ENCODE data around the gene FMN2. TPM values are rescaled to one million over a fixed set of nuclear protein-coding genes. Genes with fewer than 3 reads are reported as not detected.
"Not testable (repeated sequence)": the region's sequence is repeated elsewhere in the genome, so short reads cannot be mapped to it uniquely, and the experiment has no call there.

The FMN2 gene
- total RNA-seq, 4 donors from 2014 or later: 0.46 to 1.4 (median 0.49) TPM; not detected in 1

GRCh38 chr1:240407407-240407806, 315.7 kb downstream of the FMN2 start:
- 96 to 97% methylated on average over 5 of the region's 5 CpGs for WGBS, 2 donors
- no peak for DNase-seq (ENCODE audit: low spot score in 2 of 2)
- TF ChIP-seq POLR2A (IDR thresholded peaks at IDR 0.05) (no peak), CTCF (IDR thresholded peaks at IDR 0.05) (no peak)
- intact Hi-C loops (cut with DNase I; ENCODE audit: low total_unique reads): no loop called here
- no peak overlapping the region for H3K4me3 ChIP-seq (ENCODE audit: low read depth, poor library complexity, severe bottlenecking)

DNA sequence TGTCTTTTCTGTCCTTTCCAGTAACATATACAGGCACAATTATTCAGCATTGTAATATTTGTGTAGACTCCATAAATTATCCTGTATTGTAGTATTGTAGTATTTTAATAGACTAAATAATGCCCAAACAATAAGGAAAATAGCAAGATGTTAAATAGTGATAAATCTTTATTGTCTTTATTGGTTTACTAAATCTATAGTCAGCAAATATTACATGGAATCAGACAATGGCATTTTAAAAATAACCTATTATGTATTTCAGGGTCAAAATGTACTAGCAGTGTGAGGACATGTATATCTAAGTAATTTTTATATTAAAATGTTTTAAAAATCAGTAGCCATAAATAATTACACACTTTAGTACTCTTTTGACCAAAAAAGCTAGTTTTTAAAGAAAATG, 317.9 kb downstream of the FMN2 start:
- no peak for TF ChIP-seq CTCF (IDR thresholded peaks at IDR 0.05)
- no peak for TF ChIP-seq POLR2A (IDR thresholded peaks at IDR 0.05)
- H3K4me3 ChIP-seq (ENCODE audit: low read depth, poor library complexity, severe bottlenecking): no peak overlapping the region
- intact Hi-C loops (cut with DNase I; ENCODE audit: low total_unique reads): no loop called here
- no peak for DNase-seq (ENCODE audit: low spot score in 2 of 2)

GRCh38 chr1:240413732-240414131, 322.0 kb downstream of the FMN2 start:
- DNase-seq (ENCODE audit: low spot score in 2 of 2): no peak
- whole genome bisulfite sequencing, 2 donors: 72 to 78% methylated on average over 5 of the region's 5 CpGs
- TF ChIP-seq CTCF (IDR thresholded peaks at IDR 0.05) (no peak), POLR2A (IDR thresholded peaks at IDR 0.05) (no peak)
- H3K4me3 ChIP-seq (ENCODE audit: low read depth, poor library complexity, severe bottlenecking): no peak overlapping the region
- intact Hi-C loops (cut with DNase I; ENCODE audit: low total_unique reads): no loop called here

GRCh38 chr1:240414237-240414636, 322.6 kb downstream of the FMN2 start:
- intact Hi-C loops (cut with DNase I; ENCODE audit: low total_unique reads): no loop called here

DNA sequence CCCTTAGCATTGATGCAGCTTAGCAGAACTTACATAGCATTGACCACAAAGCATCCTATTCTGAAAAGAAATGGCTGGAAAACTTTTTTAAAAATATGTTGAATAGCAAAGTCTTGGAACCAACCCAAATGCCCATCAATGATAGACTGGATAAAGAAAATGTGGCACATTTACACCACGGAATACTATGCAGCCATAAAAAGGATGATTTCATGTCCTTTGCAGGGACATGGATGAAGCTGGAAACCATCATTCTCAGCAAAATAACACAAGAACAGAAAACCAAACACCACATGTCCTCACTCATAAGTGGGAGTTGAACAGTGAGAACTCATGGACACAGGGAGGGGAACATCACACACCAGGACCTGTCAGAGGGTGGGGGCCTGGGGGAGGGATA, 323.3 kb downstream of the FMN2 start:
- WGBS, 2 donors: 82 to 90% methylated on average over 1 of the region's 1 CpG
- H3K4me3 ChIP-seq (ENCODE audit: low read depth, poor library complexity, severe bottlenecking); intact Hi-C loops (cut with DNase I; ENCODE audit: low total_unique reads); DNase-seq (ENCODE audit: low spot score in 2 of 2): not testable (repeated sequence)

More at GRCh38 chr1:240414237-240414636, 322.6 kb downstream of the FMN2 start:
- no peak overlapping the region for H3K4me3 ChIP-seq (ENCODE audit: low read depth, poor library complexity, severe bottlenecking)
- TF ChIP-seq POLR2A (IDR thresholded peaks at IDR 0.05): no peak
- TF ChIP-seq CTCF (IDR thresholded peaks at IDR 0.05): no peak
- 58 to 71% methylated on average over 6 of the region's 6 CpGs for WGBS, 2 donors
- no peak for DNase-seq (ENCODE audit: low spot score in 2 of 2)

- H3K4me3 ChIP-seq (ENCODE audit: low read depth, poor library complexity, severe bottlenecking): no peak overlapping the region
- 61 to 66% methylated on average over 4 of the region's 4 CpGs for WGBS, 2 donors
- no peak for TF ChIP-seq CTCF (IDR thresholded peaks at IDR 0.05)
- no peak for TF ChIP-seq POLR2A (IDR thresholded peaks at IDR 0.05)
- DNase-seq (ENCODE audit: low spot score in 2 of 2): no peak
- intact Hi-C loops (cut with DNase I; ENCODE audit: low total_unique reads): no loop called here
Measured at GRCh38 chr1:240415532-240415931, 323.8 kb downstream of the FMN2 start.

Measured in lower leg skin (tissue), 4 donors.